Measurements from ENCODE around the gene NCCRP1. TPM values are rescaled to one million over a fixed set of nuclear protein-coding genes. Genes with fewer than 3 reads are reported as not detected.

NCCRP1 gene
- polyA plus RNA-seq, 1 of the 3 experiments (the other 2 are of a cell fraction) = not detected

GRCh38 chr19:39148939-39149529, 47.7 kb upstream of the NCCRP1 start:
- WGBS (ENCODE audit: low lambda C conversion rate) = 94% methylated on average over 10 of the region's 10 CpGs
- POLR2A ChIA-PET = no interaction called here
- Histone ChIP-seq H3K9me2 (no peaks in the 10 kb centered on the region), H3K9me3 (no peaks in the 10 kb centered on the region), H3K9ac (no peak overlapping the region), H3K36me3 (replicated peaks in 1 of 2; ENCODE audit: control insufficient read depth in 1 of 2, insufficient read depth in 2 of 2, low read length in 1 of 2) (peaks cover 0 to 8% of the 10 kb centered on the region in 2 experiments), H4K20me1 (ENCODE audit: insufficient read depth) (peaks cover 35% of the 10 kb centered on the region), H3K4me2 (no peak overlapping the region), H3K4me3 (ENCODE audit: low read depth in 2 of 2, low read length in 1 of 2) (no peak overlapping the region), H3K27me3 (ENCODE audit: insufficient read depth) (no peaks in the 10 kb centered on the region), H3K79me2 (ENCODE audit: insufficient read depth) (peaks cover 91% of the 10 kb centered on the region), H3F3A (replicated peaks; ENCODE audit: insufficient read depth) (no peaks in the 10 kb centered on the region), H2AFZ (ENCODE audit: low read depth) (no peak overlapping the region), H3K4me1 (ENCODE audit: control insufficient read depth in 1 of 2, insufficient read depth in 2 of 2, low read depth in 1 of 2, low read length in 1 of 2) (peaks cover 0 to 23% of the 10 kb centered on the region in 2 experiments; a peak in 1 of 4 replicates), H3K27ac (ENCODE audit: low read depth in 2 of 2, low read length in 1 of 2) (no peak overlapping the region)
- TF ChIP-seq RXRA (IDR thresholded peaks at IDR 0.05; ENCODE audit: borderline replicate concordance, low read depth) = no peak
- no peak for TF ChIP-seq RFX5 (IDR thresholded peaks at IDR 0.05; ENCODE audit: low read length)
- no peak for TF ChIP-seq ELF1 (IDR thresholded peaks at IDR 0.05)
- no peak for TF ChIP-seq GATA2 (CRISPR knock-in tag; IDR thresholded peaks at IDR 0.05)
- no peak for TF ChIP-seq PBX3 (IDR thresholded peaks at IDR 0.05)
- no peak for TF ChIP-seq CHD2 (IDR thresholded peaks at IDR 0.05; ENCODE audit: low read length, partially characterized antibody)
- no peak for TF ChIP-seq CTCF (IDR thresholded peaks at IDR 0.05)
- TF ChIP-seq MXI1 (IDR thresholded peaks at IDR 0.05; ENCODE audit: low read depth, low read length) = no peak
- no peak for TF ChIP-seq MEF2A (IDR thresholded peaks at IDR 0.05; ENCODE audit: borderline replicate concordance, low read depth)
- no peak for TF ChIP-seq RCOR1 (IDR thresholded peaks at IDR 0.05; ENCODE audit: low read length)
- TF ChIP-seq TAF1 (IDR thresholded peaks at IDR 0.05; ENCODE audit: borderline replicate concordance, low read depth, low read length) = no peak
- CTCF ChIA-PET = interaction anchor here (0.8 to 1.3 kb wide), 2 partner anchors 9 to 10 kb away, joined by 3 read pairs; no protein-coding TSS in a partner anchor
- DNase-seq = no peak

GRCh38 chr19:39150235-39150634, 46.5 kb upstream of the NCCRP1 start:
- H3K36me3 ChIP-seq (replicated peaks in 1 of 2; ENCODE audit: control insufficient read depth in 1 of 2, insufficient read depth in 2 of 2, low read length in 1 of 2) = peaks cover 0 to 8% of the 10 kb centered on the region in 2 experiments
- no peaks in the 10 kb centered on the region for H3K27me3 ChIP-seq (ENCODE audit: insufficient read depth)
- no peak overlapping the region for H2AFZ ChIP-seq (ENCODE audit: low read depth)
- peaks cover 91% of the 10 kb centered on the region for H3K79me2 ChIP-seq (ENCODE audit: insufficient read depth)
- peaks cover 0 to 24% of the 10 kb centered on the region in 2 experiments; a peak in 1 of 4 replicates for H3K4me1 ChIP-seq (ENCODE audit: control insufficient read depth in 1 of 2, insufficient read depth in 2 of 2, low read depth in 1 of 2, low read length in 1 of 2)
- 94% methylated on average over 8 of the region's 8 CpGs for WGBS (ENCODE audit: low lambda C conversion rate)
- ChIA-PET CTCF (interaction anchor here (1.3 kb wide), 1 partner anchor 11 kb away, joined by 3 read pairs; no protein-coding TSS in a partner anchor), POLR2A (no interaction called here)
- no peak overlapping the region for H3K4me3 ChIP-seq (ENCODE audit: low read depth in 2 of 2, low read length in 1 of 2)
- H3K4me2 ChIP-seq = no peak overlapping the region
- peaks cover 29% of the 10 kb centered on the region for H4K20me1 ChIP-seq (ENCODE audit: insufficient read depth)
- no peaks in the 10 kb centered on the region for H3K9me3 ChIP-seq
- no peak overlapping the region for H3K9ac ChIP-seq
- no peaks in the 10 kb centered on the region for H3K9me2 ChIP-seq
- no peak for DNase-seq
- H3F3A ChIP-seq (replicated peaks; ENCODE audit: insufficient read depth) = no peaks in the 10 kb centered on the region
- H3K27ac ChIP-seq (ENCODE audit: low read depth in 2 of 2, low read length in 1 of 2) = no peak overlapping the region
- no peak for TF ChIP-seq MAX (IDR thresholded peaks at IDR 0.05; ENCODE audit: low read depth)
- TF ChIP-seq USF2 (IDR thresholded peaks at IDR 0.05; ENCODE audit: borderline replicate concordance, low read depth, low read length) = no peak
- no peak for TF ChIP-seq TCF12 (IDR thresholded peaks at IDR 0.05)
